Measurements from ENCODE around the gene ANKRD60. TPM values are rescaled to one million over a fixed set of nuclear protein-coding genes. Genes with fewer than 3 reads are reported as not detected.

Gene ANKRD60
- total RNA-seq, 1 experiment from 2014 or later: not detected

Other genes starting within 250 kb of the ANKRD60 start
- gene RAB22A, start 81.1 kb upstream of the ANKRD60 start, total RNA-seq (2014; rRNA removed; shearing (Covaris generic)): 21.3 and 25.3 TPM in 2 replicates
- 15.6 and 16.2 TPM in 2 replicates for gene VAPB, start 160.6 kb upstream of the ANKRD60 start, total RNA-seq (2014; rRNA removed; shearing (Covaris generic))

All from HT-29 (cell line).